Tibial artery (tissue), 4 donors: ENCODE data around the gene LRRC14B.

Source experiments
- DNase-seq, 2 donors: peaks; one replicate each; pipeline ENCODE4 v3.0.0-alpha.2; 2019
- H3K27ac ChIP-seq, 2 donors: fragments of 200-600 bp; sonication (generic) in 1 of 2; 1 replicate in 1 of 2; 2 replicates in 1 of 2; pipeline ENCODE4 v1.5.1; 2018 to 2019; ENCODE audit warnings: mild to moderate bottlenecking in 1 of 2
- H3K27me3 ChIP-seq, 2 donors: fragments of 200-600 bp; sonication (generic) in 1 of 2; one replicate each; pipeline versions ENCODE4 v1.5.1 to v1.6.0; 2016 to 2019
- H3K36me3 ChIP-seq, 3 donors: fragments of 200-600 bp; sonication (generic) in 2 of 3; one replicate each; pipeline ENCODE4 v1.5.1; 2016 to 2019; ENCODE audit warnings: mild to moderate bottlenecking in 2 of 3
- H3K4me1 ChIP-seq, 4 donors: fragments of 200-600 bp; sonication (generic) in 2 of 4; 1 replicate in 3 of 4; 2 replicates in 1 of 4; pipeline ENCODE4 v1.5.1; 2016 to 2019
- H3K4me3 ChIP-seq, 2 donors: fragments of 200-600 bp; sonication (generic) in 1 of 2; 1 replicate in 1 of 2; 2 replicates in 1 of 2; pipeline ENCODE4 v1.5.1; 2018 to 2019; ENCODE audit warnings: mild to moderate bottlenecking in 2 of 2
- H3K9me3 ChIP-seq, 3 donors: fragments of 200-600 bp; sonication (generic) in 1 of 3; one replicate each; pipeline ENCODE4 v1.5.1; 2016 to 2019
- CTCF ChIP-seq, 2 experiments: fragments of 200-600 bp in 1 of 2; fragments of 450-650 bp in 1 of 2; IDR thresholded peaks; one replicate each; pipeline ENCODE4 v1.5.1; 2017 to 2019; ENCODE audit warnings: antibody characterized with exemption in 2 of 2, mild to moderate bottlenecking in 1 of 2, moderate library complexity in 1 of 2
- intact Hi-C: fragments of 100-400 bp; cut with DNase I; formaldehyde crosslinking; loops from one replicate; pipeline ENCODE4 v1.15.0; 2023; ENCODE audit warnings: low total_unique reads

LRRC14B gene

DNA sequence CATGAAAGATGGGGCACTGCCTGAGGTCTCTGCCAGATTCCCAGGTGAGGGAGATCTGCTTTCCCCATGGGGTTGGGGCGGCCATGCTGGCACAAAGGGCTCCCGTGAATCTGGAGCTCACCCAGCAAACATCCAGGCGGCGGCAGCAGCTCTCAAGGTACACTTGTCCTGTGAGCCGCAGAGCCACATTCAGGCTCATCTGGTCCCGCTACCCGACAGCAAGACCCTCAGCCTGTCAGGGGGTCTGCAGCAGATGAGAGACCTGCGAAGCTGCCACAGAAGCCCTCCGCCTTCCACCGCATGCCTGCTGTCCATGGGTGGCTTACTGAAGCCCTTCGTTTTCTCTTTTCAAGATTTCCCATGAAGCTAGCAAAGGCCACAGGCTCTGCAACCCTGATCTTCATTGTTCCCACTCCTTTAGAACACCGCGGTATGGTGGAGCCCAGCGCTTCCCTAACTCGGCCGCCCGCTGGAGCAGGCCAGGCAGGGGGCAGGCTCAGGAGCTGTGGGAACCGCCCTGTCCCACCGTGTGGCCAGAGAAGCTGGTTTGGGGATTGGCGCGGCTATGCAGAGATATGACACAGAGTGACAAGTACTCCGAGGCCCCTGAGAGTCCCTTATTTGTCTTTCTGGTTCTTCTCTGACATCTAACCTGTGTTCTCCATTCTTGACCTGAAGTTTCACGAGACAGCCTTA is 8.8 kb downstream of the LRRC14B start:
- H3K4me3 ChIP-seq, result no peak overlapping the region
- H3K27ac ChIP-seq, result no peak overlapping the region
- intact Hi-C loops, result no loop called here
- H3K9me3 ChIP-seq, result no peaks in the 10 kb centered on the region
- no peak for DNase-seq
- H3K27me3 ChIP-seq, result no peaks in the 10 kb centered on the region
- H3K36me3 ChIP-seq, result peaks cover 17 to 41% (median 36%) of the 10 kb centered on the region in 3 donors
- H3K4me1 ChIP-seq, result no peaks in the 10 kb centered on the region
- TF ChIP-seq CTCF (IDR thresholded peaks at IDR 0.05), result no peak

DNA sequence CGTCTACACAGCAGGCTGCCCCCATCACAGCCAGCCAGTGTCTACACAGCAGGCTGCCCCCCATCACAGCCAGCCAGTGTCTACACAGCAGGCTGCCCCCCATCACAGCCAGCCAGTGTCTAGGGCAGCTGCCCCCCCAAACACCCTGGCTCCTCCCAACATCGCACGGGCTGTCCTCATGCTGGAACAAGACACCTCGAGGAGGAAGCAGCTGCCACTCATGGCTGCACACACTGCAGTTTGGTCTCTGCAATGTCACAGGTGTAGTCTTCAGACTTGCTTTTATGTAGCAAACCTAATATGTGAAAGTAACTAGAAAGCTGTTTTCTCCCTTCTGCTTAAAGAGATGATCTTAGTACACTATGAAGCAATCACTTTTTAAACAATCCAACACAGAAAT is 9.7 kb downstream of the LRRC14B start:
- Histone ChIP-seq H3K36me3 (peaks cover 23 to 50% (median 41%) of the 10 kb centered on the region in 3 donors), H3K27ac (no peak overlapping the region), H3K27me3 (no peaks in the 10 kb centered on the region), H3K4me1 (no peaks in the 10 kb centered on the region), H3K4me3 (no peak overlapping the region), H3K9me3 (no peaks in the 10 kb centered on the region)
- no peak for DNase-seq
- intact Hi-C loops, result no loop called here
- TF ChIP-seq CTCF (IDR thresholded peaks at IDR 0.05), result no peak

DNA sequence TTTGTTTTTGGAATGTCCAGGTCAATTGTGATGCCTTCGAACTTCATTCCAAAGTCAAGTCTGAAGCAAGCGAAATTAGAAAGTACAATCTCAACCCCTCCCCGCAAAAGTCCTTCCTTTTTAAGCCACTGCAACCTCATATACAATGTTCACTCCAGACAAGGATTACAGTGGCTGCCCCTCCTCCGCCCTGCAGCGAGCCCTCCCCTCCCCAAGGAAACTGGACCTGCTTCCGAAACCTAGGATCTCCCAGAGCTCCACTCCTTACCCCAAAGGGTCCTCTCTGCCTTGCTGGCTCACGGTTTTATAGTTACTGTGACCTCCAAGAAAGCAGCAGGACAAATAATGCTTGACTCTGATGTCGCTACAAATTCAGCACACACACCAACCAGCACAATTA is 10.4 kb downstream of the LRRC14B start:
- intact Hi-C loops, result no loop called here
- Histone ChIP-seq H3K27me3 (no peaks in the 10 kb centered on the region), H3K4me1 (peaks cover 0 to 1% (median 0%) of the 10 kb centered on the region in 4 donors), H3K27ac (no peak overlapping the region), H3K4me3 (no peak overlapping the region), H3K36me3 (peaks cover 23 to 57% (median 46%) of the 10 kb centered on the region in 3 donors), H3K9me3 (no peaks in the 10 kb centered on the region)
- no peak for DNase-seq
- TF ChIP-seq CTCF (IDR thresholded peaks at IDR 0.05), result no peak

DNA sequence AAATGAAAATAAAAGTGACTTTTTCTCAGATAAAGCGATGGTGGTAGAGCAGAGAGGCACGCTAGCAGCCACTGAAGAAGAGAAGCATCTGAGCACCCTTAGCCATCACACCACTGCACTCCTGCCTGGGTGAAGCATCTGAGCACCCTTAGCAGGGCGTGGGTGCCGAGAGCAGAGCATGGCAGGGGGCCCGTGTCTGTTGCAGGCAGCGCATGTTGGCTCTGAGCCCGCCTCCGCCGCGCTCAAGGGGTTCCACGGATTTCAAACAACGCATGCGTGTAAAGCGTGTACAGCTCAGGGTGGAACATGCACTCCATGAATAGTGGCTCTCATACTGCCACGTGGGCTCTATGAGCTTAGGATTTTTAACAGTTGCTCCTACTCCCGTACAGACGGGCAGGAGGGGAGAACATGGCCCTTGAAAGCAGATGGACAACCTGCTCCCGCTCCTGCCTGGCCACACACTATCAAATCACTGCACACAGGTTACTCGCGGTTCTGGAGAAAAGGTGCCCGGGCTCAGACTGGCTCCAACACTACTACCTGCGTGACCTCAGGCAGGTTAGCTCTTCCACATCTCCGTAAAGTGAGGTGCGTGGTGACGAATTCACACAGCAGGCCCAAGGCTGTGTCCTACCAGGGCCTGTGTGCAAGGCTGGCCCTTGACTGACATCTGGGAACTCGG is 12.1 kb downstream of the LRRC14B start:
- Histone ChIP-seq H3K27me3 (no peaks in the 10 kb centered on the region), H3K4me1 (peaks cover 0 to 3% (median 0%) of the 10 kb centered on the region in 4 donors), H3K9me3 (no peaks in the 10 kb centered on the region), H3K36me3 (peaks cover 23 to 58% (median 44%) of the 10 kb centered on the region in 3 donors), H3K4me3 (no peak overlapping the region), H3K27ac (no peak overlapping the region)
- no peak for TF ChIP-seq CTCF (IDR thresholded peaks at IDR 0.05)
- intact Hi-C loops, result no loop called here
- DNase-seq, result no peak

GRCh38 chr5:204001-204400 is 12.7 kb downstream of the LRRC14B start:
- Histone ChIP-seq H3K9me3 (no peaks in the 10 kb centered on the region), H3K27me3 (no peaks in the 10 kb centered on the region), H3K4me3 (no peak overlapping the region), H3K36me3 (peaks cover 23 to 52% (median 38%) of the 10 kb centered on the region in 3 donors), H3K4me1 (peaks cover 0 to 3% (median 0%) of the 10 kb centered on the region in 4 donors), H3K27ac (no peak overlapping the region)
- intact Hi-C loops, result no loop called here
- no peak for DNase-seq
- TF ChIP-seq CTCF (IDR thresholded peaks at IDR 0.05), result no peak
